Fibroblast of the aortic adventitia (primary cell): ENCODE data around the gene TICRR. TPM values are rescaled to one million over a fixed set of nuclear protein-coding genes. Genes with fewer than 3 reads are reported as not detected.

Experiments
- DNase-seq: peaks from one replicate; pipeline ENCODE4 v3.0.0-alpha.2; 2010; ENCODE audit warnings: low read depth
- H3K4me3 ChIP-seq: 2 replicates; pipeline ENCODE4 v1.5.1; 2011; ENCODE audit warnings: low read depth, mild to moderate bottlenecking, control low read depth, low read length, moderate library complexity
- CTCF ChIP-seq: IDR thresholded peaks from 2 replicates; pipeline ENCODE4 v1.5.1; 2011; ENCODE audit warnings: mild to moderate bottlenecking, low read length, control low read depth, inconsistent platforms; ENCODE audit not compliant: insufficient read depth
- total RNA-seq: library from RNA; depleted of rRNA; stranded (reverse); fragments of >200 nt; gene quantifications from 2 replicates; pipeline ENCODE4 v1.2.3, GENCODE V29; 2012; ENCODE audit warnings: low replicate concordance

Gene TICRR
- total RNA-seq, 1 donor = 8.8 TPM

GRCh38 chr15:89551550-89551949 is 23.7 kb upstream of the TICRR start:
- no peak overlapping the region for H3K4me3 ChIP-seq
- DNase-seq = no peak
- TF ChIP-seq CTCF = no peak

- no peak for DNase-seq
- TF ChIP-seq CTCF = no peak
- no peak overlapping the region for H3K4me3 ChIP-seq
Observed at GRCh38 chr15:89553632-89554031, 21.6 kb upstream of the TICRR start.

- TF ChIP-seq CTCF = no peak
- H3K4me3 ChIP-seq = no peak overlapping the region
- DNase-seq = no peak
Observed at GRCh38 chr15:89554247-89554646, 21.0 kb upstream of the TICRR start.

- no peak for DNase-seq
- no peak for TF ChIP-seq CTCF
- no peak overlapping the region for H3K4me3 ChIP-seq
Observed at GRCh38 chr15:89555768-89556167, 19.5 kb upstream of the TICRR start.

- peak; percentile 73 for TF ChIP-seq CTCF
- peak; percentile 87 for DNase-seq
- H3K4me3 ChIP-seq = no peak overlapping the region
Observed at GRCh38 chr15:89556413-89557262, 18.6 kb upstream of the TICRR start.

GRCh38 chr15:89559769-89560264 is 15.5 kb upstream of the TICRR start:
- no peak for TF ChIP-seq CTCF
- no peak overlapping the region for H3K4me3 ChIP-seq
- no peak for DNase-seq
